Mesenchymal stem cell (in vitro differentiated cells and primary cell): Measurements from ENCODE around the gene TTC24.

Source experiments
- DNase-seq: peaks from one replicate; pipeline ENCODE4 v3.0.0-alpha.2; 2013
- H2AFZ ChIP-seq: one replicate; pipeline ENCODE4 v1.6.1; 2013; ENCODE audit warnings: low read depth, mild to moderate bottlenecking, control low read depth, inconsistent platforms, low read length, moderate library complexity
- H2AK5ac ChIP-seq: 2 replicates; pipeline ENCODE4 v1.6.1; 2013; ENCODE audit warnings: low read length, moderate library complexity, mild to moderate bottlenecking, inconsistent platforms; ENCODE audit not compliant: severe bottlenecking
- H2BK120ac ChIP-seq: one replicate; pipeline ENCODE4 v1.6.1; 2013; ENCODE audit warnings: low read depth, mild to moderate bottlenecking, inconsistent platforms, low read length, moderate library complexity
- H2BK12ac ChIP-seq, 2 experiments: one replicate each; pipeline ENCODE4 v1.6.1; 2013; ENCODE audit warnings: inconsistent platforms in 2 of 2, low read length in 2 of 2, mild to moderate bottlenecking in 2 of 2, moderate library complexity in 2 of 2, control low read depth in 1 of 2
- H2BK15ac ChIP-seq: one replicate; pipeline ENCODE4 v1.6.1; 2013; ENCODE audit warnings: mild to moderate bottlenecking, low read depth, inconsistent platforms; ENCODE audit not compliant: poor library complexity, severe bottlenecking
- H2BK5ac ChIP-seq: 2 replicates; pipeline ENCODE4 v1.6.1; 2013; ENCODE audit warnings: low read depth, mild to moderate bottlenecking, low read length, control low read depth, inconsistent platforms; ENCODE audit not compliant: poor library complexity, severe bottlenecking
- H3K14ac ChIP-seq, 2 experiments: one replicate each; pipeline ENCODE4 v1.6.1; 2013; ENCODE audit warnings: inconsistent platforms in 2 of 2, low read length in 2 of 2, control low read depth in 1 of 2, mild to moderate bottlenecking in 1 of 2, moderate library complexity in 1 of 2
- H3K18ac ChIP-seq, 2 experiments: one replicate each; pipeline ENCODE4 v1.6.1; 2013; ENCODE audit warnings: inconsistent platforms in 2 of 2, low read length in 2 of 2, control low read depth in 1 of 2, low read depth in 1 of 2, mild to moderate bottlenecking in 1 of 2
- H3K23ac ChIP-seq, 2 experiments: one replicate each; pipeline ENCODE4 v1.6.1; 2013; ENCODE audit warnings: inconsistent platforms in 2 of 2, low read length in 2 of 2, mild to moderate bottlenecking in 2 of 2, moderate library complexity in 2 of 2, control low read depth in 1 of 2
- H3K27ac ChIP-seq: 2 replicates; pipeline ENCODE4 v1.5.1; 2013; ENCODE audit warnings: mild to moderate bottlenecking, moderate library complexity, low read length, control low read depth, inconsistent platforms; ENCODE audit not compliant: poor library complexity, severe bottlenecking
- H3K27me3 ChIP-seq, 2 experiments: 2 replicates each; pipeline versions ENCODE4 v1.6.1 to v1.7.0; 2013; ENCODE audit warnings: low read length in 2 of 2, mild to moderate bottlenecking in 2 of 2, moderate library complexity in 2 of 2, control low read depth in 1 of 2, inconsistent platforms in 1 of 2; ENCODE audit not compliant: control insufficient read depth in 1 of 2, insufficient read depth in 1 of 2
- H3K36me3 ChIP-seq, 2 experiments: 2 replicates each; pipeline versions ENCODE4 v1.6.1 to v1.7.0; 2013; ENCODE audit warnings: low read length in 2 of 2, control low read depth in 1 of 2, inconsistent platforms in 1 of 2, low read depth in 1 of 2, mild to moderate bottlenecking in 1 of 2; ENCODE audit not compliant: insufficient read depth in 2 of 2, control insufficient read depth in 1 of 2
- H3K4ac ChIP-seq, 2 experiments: one replicate each; pipeline ENCODE4 v1.6.1; 2013; ENCODE audit warnings: inconsistent platforms in 2 of 2, low read length in 2 of 2, mild to moderate bottlenecking in 2 of 2, moderate library complexity in 2 of 2, control low read depth in 1 of 2, low read depth in 1 of 2
- H3K4me1 ChIP-seq: 2 replicates; pipeline ENCODE4 v1.6.1; 2013; ENCODE audit warnings: low read depth, low read length, control low read depth; ENCODE audit not compliant: control insufficient read depth, insufficient read depth
- H3K4me2 ChIP-seq: 2 replicates; pipeline ENCODE4 v1.6.1; 2013; ENCODE audit warnings: low read length, mild to moderate bottlenecking, inconsistent platforms; ENCODE audit not compliant: poor library complexity, severe bottlenecking
- H3K4me3 ChIP-seq, 2 experiments: 2 replicates each; pipeline versions ENCODE4 v1.5.1 to v1.7.0; 2013; ENCODE audit warnings: low read length in 2 of 2, mild to moderate bottlenecking in 2 of 2, control low read depth in 1 of 2, low read depth in 1 of 2; ENCODE audit not compliant: insufficient read depth in 1 of 2
- H3K79me1 ChIP-seq: replicated peaks from 2 replicates; pipeline ENCODE4 v1.6.1; 2013; ENCODE audit warnings: mild to moderate bottlenecking, control low read depth, low read length, inconsistent platforms; ENCODE audit not compliant: poor library complexity, severe bottlenecking
- H3K9ac ChIP-seq: 2 replicates; pipeline ENCODE4 v1.7.0; 2013; ENCODE audit warnings: mild to moderate bottlenecking, low read length, moderate library complexity
- H3K9me3 ChIP-seq: 2 replicates; pipeline ENCODE4 v1.7.0; 2013; ENCODE audit warnings: mild to moderate bottlenecking, low read length; ENCODE audit not compliant: control insufficient read depth
- H4K8ac ChIP-seq: one replicate; pipeline ENCODE4 v1.6.1; 2013; ENCODE audit warnings: inconsistent platforms, mild to moderate bottlenecking, low read length, moderate library complexity
- H4K91ac ChIP-seq: one replicate; pipeline ENCODE4 v1.6.1; 2013; ENCODE audit warnings: mild to moderate bottlenecking, low read length, inconsistent platforms
- WGBS: methylation state at CpG from one replicate; pipeline ENCODE4 v1.1.7; 2013; ENCODE audit warnings: mixed read lengths; 5-methylcytosine and 5-hydroxymethylcytosine counted together

TTC24 gene

DNA sequence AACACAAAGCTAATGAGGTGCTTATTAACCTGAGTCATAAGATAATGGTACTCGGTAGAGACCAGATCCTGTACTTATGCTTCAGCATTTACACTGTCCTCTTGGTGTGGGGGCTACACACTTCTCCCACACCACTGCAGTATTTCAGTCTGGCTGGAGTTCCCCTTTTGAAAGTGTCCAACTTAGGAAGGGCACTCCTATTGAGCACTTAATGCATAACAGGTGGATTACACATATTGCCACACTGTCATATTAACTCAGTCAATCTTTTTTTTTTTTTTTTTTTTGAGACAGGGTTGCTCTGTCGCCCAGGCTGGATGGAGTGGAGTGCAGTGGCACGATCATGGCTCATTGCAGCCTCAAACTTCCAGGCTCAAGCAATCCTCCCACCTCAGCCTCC is 20.3 kb downstream of the TTC24 start:
- peaks cover 24% of the 10 kb centered on the region for H3K79me1 ChIP-seq
- no peak overlapping the region for H2BK120ac ChIP-seq
- no peak overlapping the region for H4K8ac ChIP-seq
- no peak overlapping the region for H2BK5ac ChIP-seq
- H3K27ac ChIP-seq = no peak overlapping the region
- peaks cover 6% of the 10 kb centered on the region for H3K4me1 ChIP-seq
- no peak overlapping the region for H3K4me2 ChIP-seq
- H3K4me3 ChIP-seq = no peak overlapping the region
- H3K4ac ChIP-seq = no peak overlapping the region
- WGBS = 93% methylated on average over 3 of the region's 3 CpGs
- peak; percentile 50 for DNase-seq
- peaks cover 26 to 47% of the 10 kb centered on the region in 2 experiments for H3K36me3 ChIP-seq
- H3K18ac ChIP-seq = no peak overlapping the region
- no peak overlapping the region for H3K23ac ChIP-seq
- H2AFZ ChIP-seq = no peak overlapping the region
- H4K91ac ChIP-seq = no peak overlapping the region
- H3K14ac ChIP-seq = no peak overlapping the region
- H3K27me3 ChIP-seq = no peaks in the 10 kb centered on the region
- no peak overlapping the region for H2BK15ac ChIP-seq
- no peaks in the 10 kb centered on the region for H3K9me3 ChIP-seq
- H3K9ac ChIP-seq = no peak overlapping the region
- H2AK5ac ChIP-seq = no peak overlapping the region
- no peak overlapping the region for H2BK12ac ChIP-seq

DNA sequence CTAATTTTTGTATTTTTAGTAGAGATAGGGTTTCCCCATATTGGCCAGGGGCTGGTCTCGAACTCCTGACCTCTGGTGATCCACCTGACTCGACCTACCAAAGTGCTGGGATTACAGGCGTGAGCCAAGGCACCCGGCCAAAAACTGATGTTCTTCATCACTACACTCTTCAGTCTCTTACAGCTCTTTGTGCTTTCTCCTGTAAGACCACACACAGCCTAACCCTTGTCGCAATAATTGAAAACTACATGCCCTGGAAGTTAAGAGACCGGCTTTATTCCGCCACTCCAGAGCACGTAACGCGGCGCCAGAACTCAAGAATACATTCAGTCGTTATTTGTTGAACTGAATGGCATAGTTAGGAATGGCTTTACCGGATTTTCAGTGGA is 21.2 kb downstream of the TTC24 start:
- Histone ChIP-seq H3K9ac (peak overlapping the region; percentile 97), H3K14ac (no peak overlapping the region), H2BK12ac (no peak overlapping the region), H4K91ac (no peak overlapping the region), H2BK120ac (no peak overlapping the region), H2AK5ac (no peak overlapping the region), H3K4me2 (peak overlapping the region; percentile 69), H3K79me1 (peaks cover 24% of the 10 kb centered on the region), H3K18ac (no peak overlapping the region), H3K4me3 (peak overlapping the region; percentile 65 to 98), H4K8ac (peak overlapping the region; percentile 27), H2AFZ (peak overlapping the region; percentile 85), H3K23ac (no peak overlapping the region), H3K4me1 (peaks cover 6% of the 10 kb centered on the region), H2BK15ac (no peak overlapping the region), H3K27me3 (no peaks in the 10 kb centered on the region), H3K4ac (peak overlapping the region; percentile 2 to 47), H3K9me3 (no peaks in the 10 kb centered on the region), H2BK5ac (no peak overlapping the region), H3K36me3 (peaks cover 18 to 38% of the 10 kb centered on the region in 2 experiments), H3K27ac (peak overlapping the region; percentile 54)
- 8% methylated on average over 13 of the region's 13 CpGs for WGBS
- DNase-seq = no peak

DNA sequence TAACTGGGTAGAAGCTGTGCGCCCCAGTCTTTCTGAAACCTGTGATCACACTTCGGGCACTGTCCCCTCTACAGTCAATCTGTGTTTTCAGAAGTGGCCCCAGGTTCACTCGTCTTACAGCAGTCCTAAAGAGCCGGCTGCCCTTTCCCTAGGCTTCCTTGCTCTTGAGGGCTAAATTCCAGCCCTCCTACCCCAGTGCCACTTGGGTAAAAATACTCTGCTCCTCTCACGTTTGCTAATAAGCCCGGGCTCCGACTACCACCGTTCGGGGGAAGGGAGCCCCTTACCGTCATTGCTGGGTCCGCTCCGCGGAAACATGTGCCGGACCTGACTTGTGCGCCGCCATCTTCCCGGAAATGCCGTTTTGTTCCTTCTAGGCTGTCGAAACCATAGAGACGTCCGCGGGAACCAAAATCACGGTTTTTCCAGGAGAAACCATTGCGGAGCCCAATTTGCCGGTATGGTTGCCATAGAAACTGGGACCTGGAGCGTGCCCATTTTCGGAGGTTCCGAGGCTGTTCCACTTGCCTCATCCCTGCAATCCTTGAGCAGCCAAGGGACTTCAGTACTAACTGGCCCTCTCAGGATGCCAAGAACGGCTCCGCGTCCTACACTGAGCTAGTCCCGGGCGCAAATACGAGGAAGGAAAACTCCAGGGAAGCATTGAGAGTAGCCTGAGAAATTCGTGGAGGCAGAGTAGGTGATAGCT is 21.8 kb downstream of the TTC24 start, which contains the start of gene GPATCH4:
Gene GPATCH4 (minus strand): TSS at position 358 of the 709 bp plus-strand sequence.
- Histone ChIP-seq H3K4ac (peak within 1 kb of the TSS; percentile 2 to 74), H3K36me3 (peaks cover 12 to 32% of the 10 kb centered on the region in 2 experiments), H3K27ac (peak within 1 kb of the TSS; percentile 72), H2BK120ac (no peak within 1 kb of the TSS), H4K91ac (no peak within 1 kb of the TSS), H2BK5ac (no peak within 1 kb of the TSS), H3K23ac (no peak within 1 kb of the TSS), H3K14ac (peak within 1 kb of the TSS in 1 of 2 experiments; percentile 71), H2BK12ac (no peak within 1 kb of the TSS), H2BK15ac (peak within 1 kb of the TSS; percentile 37), H3K4me3 (peak within 1 kb of the TSS; percentile 65 to 98), H3K9ac (peak within 1 kb of the TSS; percentile 97), H3K4me2 (peak within 1 kb of the TSS; percentile 69), H3K18ac (peak within 1 kb of the TSS; percentile 25 to 86), H2AK5ac (peak within 1 kb of the TSS; percentile 31), H3K4me1 (peaks cover 6% of the 10 kb centered on the region), H3K27me3 (no peaks in the 10 kb centered on the region), H2AFZ (peak within 1 kb of the TSS; percentile 85), H4K8ac (peak within 1 kb of the TSS; percentile 35), H3K79me1 (peaks cover 24% of the 10 kb centered on the region), H3K9me3 (no peaks in the 10 kb centered on the region)
- WGBS = under 1% methylated on average over 35 of the region's 35 CpGs
- peak; percentile 93 for DNase-seq

DNA sequence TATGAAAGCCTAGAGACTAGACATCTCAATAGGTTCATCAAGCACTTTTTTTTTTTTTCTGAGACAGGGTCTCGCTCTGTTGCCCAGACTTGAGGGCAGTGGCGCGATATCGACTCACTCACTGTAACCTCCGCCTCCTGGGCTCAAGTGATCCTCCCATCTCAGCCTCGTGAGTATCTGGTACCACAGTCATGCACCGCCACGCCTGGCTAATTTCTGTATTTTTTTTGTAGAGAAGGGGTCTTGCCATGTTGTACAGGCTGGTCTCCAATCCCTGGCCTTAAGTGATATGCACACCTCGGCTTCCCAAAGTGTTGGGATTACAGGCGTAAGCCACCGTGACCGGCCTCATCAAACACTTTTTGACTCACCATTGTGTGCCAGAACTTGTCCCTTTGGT is 22.4 kb downstream of the TTC24 start:
- Histone ChIP-seq H2BK5ac (no peak overlapping the region), H3K18ac (no peak overlapping the region), H3K23ac (no peak overlapping the region), H3K4me2 (peak overlapping the region; percentile 69), H3K79me1 (peaks cover 21% of the 10 kb centered on the region), H3K36me3 (peaks cover 8 to 26% of the 10 kb centered on the region in 2 experiments), H2BK15ac (peak overlapping the region; percentile 37), H2BK12ac (no peak overlapping the region), H3K27ac (peak overlapping the region; percentile 72), H3K4ac (peak overlapping the region in 1 of 2 experiments; percentile 74), H4K91ac (no peak overlapping the region), H3K4me3 (peak overlapping the region in 1 of 2 experiments; percentile 98), H4K8ac (no peak overlapping the region), H3K9me3 (no peaks in the 10 kb centered on the region), H2BK120ac (no peak overlapping the region), H2AK5ac (peak overlapping the region; percentile 31), H3K9ac (peak overlapping the region; percentile 97), H3K4me1 (peaks cover 6% of the 10 kb centered on the region), H3K27me3 (no peaks in the 10 kb centered on the region), H2AFZ (peak overlapping the region; percentile 74), H3K14ac (no peak overlapping the region)
- 85% methylated on average over 12 of the region's 12 CpGs for WGBS
- no peak for DNase-seq
